ENCODE measurements around the gene CYP4F2.
"Not testable (repeated sequence)": the region's sequence is repeated elsewhere in the genome, so short reads cannot be mapped to it uniquely, and the experiment has no call there.

The CYP4F2 gene

DNA sequence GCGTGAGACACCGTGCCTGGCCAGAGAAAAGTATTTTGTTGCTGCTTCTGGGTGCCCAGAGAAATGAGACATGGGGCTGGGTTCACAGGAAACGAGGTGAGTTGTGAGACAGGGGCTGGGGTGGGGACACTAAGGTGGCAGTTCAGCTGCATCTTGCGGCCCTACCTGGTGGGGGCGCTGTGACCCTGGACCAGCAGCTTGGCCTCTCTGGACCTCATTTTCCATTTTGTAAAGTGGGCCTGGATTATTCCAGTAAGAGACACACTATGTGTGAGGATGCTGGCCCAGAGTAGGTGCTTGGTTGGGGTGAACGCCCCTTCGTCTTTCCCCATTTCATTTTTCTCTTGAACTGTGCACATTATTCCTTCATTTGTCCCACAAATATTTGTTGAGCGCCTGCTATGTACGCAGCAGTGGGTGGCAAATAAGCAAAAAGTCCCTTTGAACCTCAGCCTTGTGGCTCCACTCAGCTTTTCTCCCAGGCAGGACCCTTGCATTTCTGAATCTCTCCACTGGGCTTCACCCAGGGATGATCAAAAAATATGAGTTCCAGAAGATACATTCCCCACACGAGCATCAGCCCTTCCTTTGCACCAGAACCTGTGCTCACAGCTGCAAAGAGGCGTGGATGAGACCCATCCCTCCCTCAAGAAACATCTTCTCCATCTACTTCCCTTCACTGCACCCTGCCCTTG, 55.9 kb downstream of the CYP4F2 start:
- no peak for DNase-seq (ENCODE audit: low spot score)
- TF ChIP-seq, protein P1, sequence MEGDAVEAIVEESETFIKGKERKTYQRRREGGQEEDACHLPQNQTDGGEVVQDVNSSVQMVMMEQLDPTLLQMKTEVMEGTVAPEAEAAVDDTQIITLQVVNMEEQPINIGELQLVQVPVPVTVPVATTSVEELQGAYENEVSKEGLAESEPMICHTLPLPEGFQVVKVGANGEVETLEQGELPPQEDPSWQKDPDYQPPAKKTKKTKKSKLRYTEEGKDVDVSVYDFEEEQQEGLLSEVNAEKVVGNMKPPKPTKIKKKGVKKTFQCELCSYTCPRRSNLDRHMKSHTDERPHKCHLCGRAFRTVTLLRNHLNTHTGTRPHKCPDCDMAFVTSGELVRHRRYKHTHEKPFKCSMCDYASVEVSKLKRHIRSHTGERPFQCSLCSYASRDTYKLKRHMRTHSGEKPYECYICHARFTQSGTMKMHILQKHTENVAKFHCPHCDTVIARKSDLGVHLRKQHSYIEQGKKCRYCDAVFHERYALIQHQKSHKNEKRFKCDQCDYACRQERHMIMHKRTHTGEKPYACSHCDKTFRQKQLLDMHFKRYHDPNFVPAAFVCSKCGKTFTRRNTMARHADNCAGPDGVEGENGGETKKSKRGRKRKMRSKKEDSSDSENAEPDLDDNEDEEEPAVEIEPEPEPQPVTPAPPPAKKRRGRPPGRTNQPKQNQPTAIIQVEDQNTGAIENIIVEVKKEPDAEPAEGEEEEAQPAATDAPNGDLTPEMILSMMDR (IDR thresholded peaks at IDR 0.05; ENCODE audit: borderline replicate concordance, control extremely low read depth, extremely low read depth, insufficient read depth, missing control alignments): no peak
- in situ Hi-C loops (cut with MboI; ENCODE audit: low sequenced_read_pairs, unreplicated experiment): no loop called here

DNA sequence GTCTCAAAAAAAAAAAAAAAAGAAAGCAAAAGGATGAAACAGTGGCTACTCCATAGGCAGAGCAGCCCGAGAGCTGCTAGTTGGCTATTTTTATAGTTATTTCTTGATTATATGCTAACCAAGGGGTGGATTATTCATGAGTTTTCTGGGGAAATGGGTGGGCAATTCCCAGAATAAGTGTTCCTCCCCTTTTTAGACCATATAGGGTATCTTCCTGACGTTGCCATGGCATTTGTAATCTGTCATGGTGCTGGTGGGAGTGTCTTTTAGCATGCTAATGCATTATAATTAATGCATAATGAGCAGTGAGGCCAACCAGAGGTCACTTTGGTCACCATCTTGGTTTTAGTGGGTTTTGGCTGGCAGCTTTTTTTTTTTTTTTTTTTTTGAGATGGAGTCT, 57.0 kb downstream of the CYP4F2 start:
- TF ChIP-seq, protein P1 (IDR thresholded peaks at IDR 0.05; ENCODE audit: borderline replicate concordance, control extremely low read depth, extremely low read depth, insufficient read depth, missing control alignments): no peak
- in situ Hi-C loops (cut with MboI; ENCODE audit: low sequenced_read_pairs, unreplicated experiment): no loop called here
- DNase-seq (ENCODE audit: low spot score): no peak

DNA sequence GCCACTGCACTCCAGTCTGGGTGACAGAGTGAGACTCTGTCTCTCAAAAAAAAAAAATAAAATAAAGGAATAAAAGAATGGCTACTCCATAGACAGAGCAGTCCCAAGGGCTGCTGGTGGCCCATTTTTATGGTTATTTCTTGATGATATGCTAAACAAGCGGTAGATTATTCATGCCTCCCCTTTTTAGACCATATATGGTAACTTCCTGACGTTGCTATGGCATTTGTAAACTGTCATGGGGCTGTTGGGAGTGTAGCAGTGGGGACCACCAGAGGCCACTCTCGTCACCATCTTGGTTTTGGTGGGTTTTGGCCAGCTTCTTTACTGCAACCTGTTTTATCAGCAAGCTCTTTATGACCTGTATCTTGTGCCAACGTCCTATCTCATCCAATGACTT, 58.0 kb downstream of the CYP4F2 start:
- DNase-seq (ENCODE audit: low spot score); in situ Hi-C loops (cut with MboI; ENCODE audit: low sequenced_read_pairs, unreplicated experiment): not testable (repeated sequence)

DNA sequence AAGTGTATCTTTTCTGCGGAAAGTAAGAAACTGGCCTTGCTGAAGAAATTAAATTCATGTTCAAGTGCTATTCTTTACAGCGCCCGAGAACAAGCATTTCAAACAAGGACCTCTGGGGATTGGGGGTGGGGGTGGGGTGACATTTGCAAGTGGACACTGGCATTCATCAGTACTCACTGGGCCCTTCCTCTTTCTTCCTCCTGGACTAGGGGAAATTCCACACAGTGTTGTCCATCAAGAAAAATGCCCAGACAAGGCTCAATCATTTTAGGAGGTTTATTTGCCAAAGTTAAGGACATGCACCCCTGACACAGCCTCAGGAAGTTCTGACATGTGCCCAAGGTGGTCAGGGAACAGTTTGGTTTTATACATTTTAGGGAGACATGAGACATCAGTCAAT, 59.5 kb downstream of the CYP4F2 start:
- TF ChIP-seq, protein P1 (IDR thresholded peaks at IDR 0.05; ENCODE audit: borderline replicate concordance, control extremely low read depth, extremely low read depth, insufficient read depth, missing control alignments): no peak
- no peak for DNase-seq (ENCODE audit: low spot score)
- in situ Hi-C loops (cut with MboI; ENCODE audit: low sequenced_read_pairs, unreplicated experiment): no loop called here

DNA sequence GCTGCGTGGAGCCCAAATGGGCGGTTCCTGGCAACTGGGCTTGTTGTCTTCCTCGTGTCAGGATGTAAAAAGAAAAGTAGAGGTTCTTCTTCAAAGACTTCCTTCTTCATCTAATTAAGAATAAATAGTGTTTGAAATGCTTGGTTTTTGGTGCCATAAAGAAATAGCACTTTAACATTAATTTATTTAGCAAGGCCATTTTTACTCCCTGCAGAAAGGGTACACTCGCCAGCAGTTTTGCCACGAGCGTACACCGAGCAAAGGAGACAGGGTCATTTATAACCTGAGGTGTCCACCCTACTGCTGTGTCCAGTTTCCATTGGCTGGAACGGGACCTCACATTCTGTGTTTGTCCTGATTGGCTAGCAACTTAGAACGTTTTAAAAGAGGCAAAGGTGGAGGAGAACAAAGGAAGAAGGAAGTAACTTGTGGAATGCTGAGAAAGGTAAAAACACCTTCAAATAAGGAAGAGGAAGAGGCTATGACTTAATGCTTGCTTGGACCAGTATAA, 60.6 kb downstream of the CYP4F2 start:
- no peak for DNase-seq (ENCODE audit: low spot score)
- TF ChIP-seq, protein P1 (IDR thresholded peaks at IDR 0.05; ENCODE audit: borderline replicate concordance, control extremely low read depth, extremely low read depth, insufficient read depth, missing control alignments): no peak

DNA sequence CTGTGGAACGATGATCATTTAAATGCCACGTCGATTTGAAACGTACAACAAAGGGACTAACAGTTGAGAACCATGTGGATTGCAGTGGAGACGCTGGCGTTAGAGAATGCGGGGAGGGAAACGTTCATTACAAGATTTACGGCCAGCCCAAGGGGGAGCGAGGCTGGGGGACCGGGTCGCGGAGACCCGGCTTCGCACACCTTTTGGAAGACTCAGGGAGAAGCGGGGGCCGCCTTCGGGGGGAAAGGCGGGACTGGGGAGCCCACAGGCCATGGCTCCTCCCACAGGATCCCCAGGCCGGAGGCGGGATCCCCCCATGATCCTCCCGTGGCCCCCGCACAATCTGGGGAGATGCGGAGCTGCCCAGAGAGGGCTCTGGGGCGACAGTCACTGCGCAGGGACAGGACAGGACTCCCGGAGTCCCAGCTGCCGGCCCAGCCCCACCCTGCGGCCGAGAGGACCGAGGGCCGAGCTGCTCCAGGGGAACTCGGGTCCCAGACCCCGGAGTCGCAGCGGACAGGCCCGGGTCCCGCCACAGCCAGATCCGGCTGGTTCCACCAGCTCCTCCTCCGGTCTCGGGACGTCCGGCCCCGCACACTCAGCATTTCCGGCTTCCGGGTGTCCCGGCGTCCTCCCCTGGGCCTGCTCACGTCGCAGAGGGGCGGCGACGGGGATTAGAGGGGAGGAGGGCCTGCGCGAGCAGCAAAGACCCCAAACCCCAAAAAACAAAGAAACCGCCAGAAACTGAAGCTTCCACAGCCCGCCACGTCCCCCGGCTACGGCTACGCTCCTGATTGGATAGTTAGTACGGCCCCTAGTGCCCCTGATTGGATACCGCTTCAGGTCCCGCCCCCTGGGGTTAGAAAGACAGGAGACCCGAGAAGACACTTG, 61.3 kb downstream of the CYP4F2 start:
- TF ChIP-seq, protein P1 (IDR thresholded peaks at IDR 0.05; ENCODE audit: borderline replicate concordance, control extremely low read depth, extremely low read depth, insufficient read depth, missing control alignments): no peak
- in situ Hi-C loops (cut with MboI; ENCODE audit: low sequenced_read_pairs, unreplicated experiment): no loop called here

More for the DNA sequence above, 60.6 kb downstream of the CYP4F2 start:
- in situ Hi-C loops (cut with MboI; ENCODE audit: low sequenced_read_pairs, unreplicated experiment): no loop called here

DNA sequence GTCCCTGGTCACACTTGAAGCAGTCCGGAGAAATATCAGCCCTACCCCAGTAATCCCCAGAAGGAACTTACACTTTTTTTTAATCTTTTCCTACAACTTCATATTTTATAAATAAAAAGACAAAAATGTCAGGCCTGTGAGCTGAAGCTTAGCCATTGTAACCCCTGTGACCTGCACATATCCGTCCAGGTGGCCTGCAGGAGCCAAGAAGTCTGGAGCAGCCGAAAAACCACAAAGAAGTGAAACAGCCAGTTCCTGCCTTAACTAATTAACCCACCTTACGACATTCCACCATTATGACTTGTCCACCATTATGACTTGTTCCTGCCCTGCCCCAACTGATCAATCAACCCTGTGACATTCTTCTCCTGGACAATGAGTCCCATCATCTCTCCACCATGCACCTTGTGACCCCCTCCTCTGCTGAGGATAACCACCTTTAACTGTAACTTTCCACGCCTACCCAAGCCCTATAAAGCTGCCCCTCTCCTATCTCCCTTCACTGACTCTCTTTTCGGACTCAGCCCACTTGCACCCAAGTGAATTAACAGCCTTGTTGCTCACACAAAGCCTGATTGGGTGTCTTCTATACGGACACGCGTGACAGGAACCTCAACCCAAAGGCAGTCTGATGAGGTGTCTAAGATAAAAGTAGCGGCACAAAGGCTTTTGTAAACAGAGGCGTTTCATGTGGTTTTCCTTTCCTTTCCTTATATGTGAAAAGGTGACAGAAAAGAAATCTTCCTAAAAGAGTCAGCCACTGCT, 62.1 kb downstream of the CYP4F2 start:
- in situ Hi-C loops (cut with MboI; ENCODE audit: low sequenced_read_pairs, unreplicated experiment): not testable (repeated sequence)

More for the DNA sequence above, 61.3 kb downstream of the CYP4F2 start:
- peak; percentile 92 for DNase-seq (ENCODE audit: low spot score)

DNA sequence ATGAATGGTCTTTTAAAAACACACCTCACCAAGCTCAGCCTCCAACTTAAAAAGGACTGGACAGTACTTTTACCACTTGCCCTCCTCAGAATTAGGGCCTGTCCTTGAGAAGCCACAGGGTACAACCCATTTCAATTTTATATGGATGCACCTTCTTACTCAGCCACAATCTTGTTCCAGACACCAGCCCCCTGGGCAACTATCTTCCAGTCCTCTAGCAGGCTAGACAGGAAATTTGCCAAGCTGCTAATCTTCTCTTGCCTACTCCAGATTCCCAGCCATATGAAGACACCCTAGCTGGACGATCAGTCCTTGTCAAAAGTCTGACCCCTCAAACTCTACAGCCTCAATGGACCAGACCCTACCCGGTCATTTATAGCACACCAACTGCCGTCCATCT, 63.6 kb downstream of the CYP4F2 start:
- in situ Hi-C loops (cut with MboI; ENCODE audit: low sequenced_read_pairs, unreplicated experiment); DNase-seq (ENCODE audit: low spot score): not testable (repeated sequence)

More for the DNA sequence above, 62.1 kb downstream of the CYP4F2 start:
- not testable (repeated sequence) for DNase-seq (ENCODE audit: low spot score)
